Natural killer cell (primary cell): ENCODE data around the gene LGI4. TPM values are rescaled to one million over a fixed set of nuclear protein-coding genes. Genes with fewer than 3 reads are reported as not detected.

Experiments used
- ATAC-seq, 3 donors: fragments of 150-1000 bp in 2 of 3; fragments of 200-7000 bp in 1 of 3; cut with Tn5 transposase; 1 replicate in 1 of 3; 2 replicates in 2 of 3; pipeline ENCODE4 v1.10.0; 2021; ENCODE audit warnings: mild to moderate bottlenecking in 2 of 3, moderate library complexity in 2 of 3
- DNase-seq, 2 donors: peaks; one replicate each; pipeline versions ENCODE4 v3.0.0 to v3.0.0-alpha.2; 2013 to 2021; ENCODE audit warnings: mixed read lengths in 1 of 2
- H3K27ac ChIP-seq: one replicate; pipeline ENCODE4 v1.5.1; 2013; ENCODE audit warnings: mild to moderate bottlenecking, low read length
- H3K27me3 ChIP-seq: one replicate; pipeline ENCODE4 v1.6.1; 2013; ENCODE audit warnings: low read length; ENCODE audit not compliant: control insufficient read depth, insufficient read depth
- H3K36me3 ChIP-seq: one replicate; pipeline ENCODE4 v1.6.1; 2013; ENCODE audit warnings: low read length; ENCODE audit not compliant: control insufficient read depth, insufficient read depth
- H3K4me1 ChIP-seq: one replicate; pipeline ENCODE4 v1.6.1; 2013; ENCODE audit warnings: low read length; ENCODE audit not compliant: control insufficient read depth, insufficient read depth
- H3K4me3 ChIP-seq: one replicate; pipeline ENCODE4 v1.5.1; 2013; ENCODE audit warnings: low read length
- H3K9me3 ChIP-seq: one replicate; pipeline ENCODE4 v1.6.1; 2013; ENCODE audit warnings: low read length; ENCODE audit not compliant: control insufficient read depth, insufficient read depth
- H3K27ac Mint-ChIP-seq, 2 donors: one replicate each; pipeline ENCODE4 v1.8.0; 2022; ENCODE audit warnings: mild to moderate bottlenecking in 2 of 2, mixed read lengths in 2 of 2, moderate library complexity in 1 of 2
- H3K27me3 Mint-ChIP-seq, 2 donors: one replicate each; pipeline ENCODE4 v1.8.0; 2022; ENCODE audit warnings: low read depth in 2 of 2, mixed read lengths in 2 of 2
- H3K36me3 Mint-ChIP-seq: one replicate; pipeline ENCODE4 v1.8.0; 2022; ENCODE audit warnings: mixed read lengths
- H3K4me1 Mint-ChIP-seq, 2 donors: one replicate each; pipeline ENCODE4 v1.8.0; 2022; ENCODE audit warnings: mixed read lengths in 2 of 2
- H3K4me3 Mint-ChIP-seq: one replicate; pipeline ENCODE4 v1.8.0; 2022; ENCODE audit warnings: mild to moderate bottlenecking, moderate library complexity, mixed read lengths
- H3K9me3 Mint-ChIP-seq, 2 donors: one replicate each; pipeline ENCODE4 v1.8.0; 2022; ENCODE audit warnings: mixed read lengths in 2 of 2
- CTCF ChIP-seq: fragments of 200-600 bp; IDR thresholded peaks from one replicate; pipeline ENCODE4 v1.8.0; 2022; ENCODE audit warnings: antibody characterized with exemption
- WGBS: methylation state at CpG from one replicate; pipeline ENCODE4 v1.1.7; 2013; ENCODE audit warnings: missing lambda C conversion rate; ENCODE audit not compliant: insufficient coverage; 5-methylcytosine and 5-hydroxymethylcytosine counted together
- intact Hi-C: fragments of 100-400 bp; cut with micrococcal nuclease; formaldehyde crosslinking; loops from one replicate; pipeline ENCODE4 v1.14.2; 2022
- total RNA-seq, 4 donors: library from RNA; stranded (reverse); fragments of 120-200 nt in 1 of 4; gene quantifications; one replicate each; pipeline versions ENCODE4 v1.2.3 to v1.2.4, GENCODE V29; 2013 to 2022

LGI4 gene
- total RNA-seq, 3 donors from 2014 or later (not counting 1 experiment from before 2014, with no cell fraction given): 0.49 to 0.72 TPM; not detected in 1

GRCh38 chr19:35136231-35136630 is 1.4 kb upstream of the LGI4 start:
- Histone ChIP-seq H3K4me3 (no peak overlapping the region), H3K9me3 (no peaks in the 10 kb centered on the region), H3K27me3 (no peaks in the 10 kb centered on the region), H3K4me1 (peaks cover 12% of the 10 kb centered on the region), H3K36me3 (no peaks in the 10 kb centered on the region), H3K27ac (no peak overlapping the region)
- 79% methylated on average over 11 of the region's 11 CpGs for WGBS
- ATAC-seq (no peak), DNase-seq (no peak)
- Mint-ChIP-seq H3K36me3 (no peaks in the 10 kb centered on the region), H3K27ac (no peak overlapping the region), H3K9me3 (peaks cover 0 to 4% of the 10 kb centered on the region in 2 donors), H3K4me3 (no peak overlapping the region), H3K4me1 (peaks cover 0 to 20% of the 10 kb centered on the region in 2 donors), H3K27me3 (peaks cover 0 to 19% of the 10 kb centered on the region in 2 donors)
- TF ChIP-seq CTCF: no peak
- intact Hi-C loops: no loop called here

DNA sequence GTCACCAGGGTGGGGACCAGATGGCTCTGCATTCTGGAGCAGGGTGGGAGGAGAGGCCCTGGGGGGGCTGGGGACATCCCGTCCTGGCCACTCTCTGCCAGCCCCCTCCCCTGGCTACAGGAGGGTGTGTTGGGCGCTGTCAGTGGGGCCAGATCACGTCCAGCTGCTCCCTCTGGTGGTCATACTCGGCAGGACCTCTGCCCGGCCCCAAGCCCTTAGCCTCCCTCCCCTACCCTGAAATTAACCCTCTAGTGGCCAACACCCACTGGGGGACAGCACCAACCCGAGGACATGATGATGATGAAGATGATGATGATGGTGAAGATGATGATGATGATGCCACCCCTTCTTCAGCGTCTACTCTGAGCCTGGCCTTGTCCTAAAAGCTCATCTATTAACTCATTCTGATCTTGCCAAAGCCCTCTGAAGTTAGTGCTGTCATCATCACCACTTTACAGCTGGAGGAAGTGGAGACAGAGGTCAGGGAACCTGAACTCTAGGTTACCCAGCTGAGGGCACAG is 590 bp upstream of the LGI4 start:
- no peak overlapping the region for H3K4me3 ChIP-seq
- peak; percentile 64 to 79 for DNase-seq
- no peak overlapping the region for H3K27ac ChIP-seq
- Mint-ChIP-seq H3K27me3 (peaks cover 0 to 12% of the 10 kb centered on the region in 2 donors), H3K36me3 (no peaks in the 10 kb centered on the region), H3K27ac (no peak overlapping the region), H3K4me3 (no peak overlapping the region), H3K9me3 (peaks cover 0 to 4% of the 10 kb centered on the region in 2 donors), H3K4me1 (peaks cover 0 to 12% of the 10 kb centered on the region in 2 donors)
- H3K27me3 ChIP-seq: no peaks in the 10 kb centered on the region
- TF ChIP-seq CTCF: peak; percentile 69
- ATAC-seq: peak; percentile 80 to 97 (median 87)
- 2% methylated on average over 6 of the region's 7 CpGs for WGBS
- no peaks in the 10 kb centered on the region for H3K36me3 ChIP-seq
- H3K4me1 ChIP-seq: peaks cover 6% of the 10 kb centered on the region
- intact Hi-C loops: loop anchor here (1.0 kb wide), 1 partner anchor 68 kb away; no protein-coding TSS in a partner anchor
- H3K9me3 ChIP-seq: no peaks in the 10 kb centered on the region

- Mint-ChIP-seq H3K9me3 (peaks cover 0 to 4% of the 10 kb centered on the region in 2 donors), H3K27me3 (peaks cover 0 to 12% of the 10 kb centered on the region in 2 donors), H3K27ac (no peak overlapping the region), H3K4me3 (no peak overlapping the region), H3K4me1 (peaks cover 0 to 11% of the 10 kb centered on the region in 2 donors), H3K36me3 (no peaks in the 10 kb centered on the region)
- no peak for TF ChIP-seq CTCF
- H3K9me3 ChIP-seq: no peaks in the 10 kb centered on the region
- intact Hi-C loops: no loop called here
- 93% methylated on average over 11 of the region's 11 CpGs for WGBS
- peaks cover 4% of the 10 kb centered on the region for H3K4me1 ChIP-seq
- no peaks in the 10 kb centered on the region for H3K36me3 ChIP-seq
- ATAC-seq: no peak
- no peaks in the 10 kb centered on the region for H3K27me3 ChIP-seq
- no peak overlapping the region for H3K27ac ChIP-seq
- no peak overlapping the region for H3K4me3 ChIP-seq
- no peak for DNase-seq
Measured at GRCh38 chr19:35133826-35134225, 1.0 kb downstream of the LGI4 start.

DNA sequence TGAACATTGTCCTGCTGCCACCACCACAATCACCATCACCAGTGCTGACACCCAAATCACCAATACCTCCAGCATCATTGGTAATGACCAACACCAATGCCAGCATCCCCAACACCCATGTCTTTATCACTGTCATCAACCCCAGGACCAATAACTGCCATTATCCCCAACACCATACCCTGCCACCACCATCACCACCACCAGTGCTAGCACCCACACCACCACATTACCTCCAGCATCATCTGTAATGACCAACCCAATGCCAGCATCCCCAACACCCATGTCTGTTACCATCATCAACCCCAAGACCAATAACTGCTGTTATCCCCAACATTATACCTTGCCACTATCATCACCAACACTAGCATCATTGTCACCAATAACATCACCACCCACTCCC is 2.6 kb downstream of the LGI4 start:
- Histone ChIP-seq H3K4me1 (peaks cover 4% of the 10 kb centered on the region), H3K9me3 (no peaks in the 10 kb centered on the region), H3K36me3 (no peaks in the 10 kb centered on the region), H3K27me3 (no peaks in the 10 kb centered on the region), H3K27ac (no peak overlapping the region), H3K4me3 (no peak overlapping the region)
- intact Hi-C loops: no loop called here
- Mint-ChIP-seq H3K4me3 (no peak overlapping the region), H3K27me3 (peaks cover 0 to 6% of the 10 kb centered on the region in 2 donors), H3K36me3 (no peaks in the 10 kb centered on the region), H3K9me3 (peaks cover 0 to 4% of the 10 kb centered on the region in 2 donors), H3K27ac (no peak overlapping the region), H3K4me1 (peaks cover 0 to 3% of the 10 kb centered on the region in 2 donors)
- no peak for DNase-seq
- no peak for TF ChIP-seq CTCF
- no peak for ATAC-seq
